Sigmoid colon (tissue), 4 donors: Measurements from ENCODE around the gene TAF6.

Source experiments
- CTCF ChIP-seq, 4 experiments: fragments of 450-650 bp in 3 of 4; fragments of 200-600 bp in 1 of 4; IDR thresholded peaks; one replicate each; pipeline ENCODE4 v1.5.1; 2016 to 2019; ENCODE audit warnings: antibody characterized with exemption in 4 of 4, mild to moderate bottlenecking in 3 of 4, moderate library complexity in 2 of 4
- EP300 ChIP-seq, 4 donors: sonication (generic); formaldehyde crosslinking; IDR thresholded peaks; one replicate each; pipeline ENCODE4 v1.6.1; 2017; ENCODE audit warnings: antibody characterized with exemption in 4 of 4
- POLR2A ChIP-seq, 2 donors: fragments of 450-650 bp; IDR thresholded peaks; one replicate each; pipeline ENCODE4 v1.6.1; 2016; ENCODE audit warnings: antibody characterized with exemption in 2 of 2, mild to moderate bottlenecking in 2 of 2, moderate library complexity in 2 of 2
- POLR2AphosphoS5 ChIP-seq, 4 donors: sonication (generic); formaldehyde crosslinking; IDR thresholded peaks; one replicate each; pipeline ENCODE4 v1.6.1; 2017; ENCODE audit warnings: antibody characterized with exemption in 4 of 4

GRCh38 chr7:100105534-100105933 is 13.6 kb downstream of the TAF6 start:
- no peak for TF ChIP-seq CTCF (IDR thresholded peaks at IDR 0.05)
- no peak for TF ChIP-seq POLR2A (IDR thresholded peaks at IDR 0.05)
- TF ChIP-seq POLR2AphosphoS5 (IDR thresholded peaks at IDR 0.05) = no peak
- TF ChIP-seq EP300 (IDR thresholded peaks at IDR 0.05) = no peak
